Kidney (tissue), 14 donors: ENCODE measurements around the gene KCNN1. TPM values are rescaled to one million over a fixed set of nuclear protein-coding genes. Genes with fewer than 3 reads are reported as not detected.

Experiments
- DNase-seq, 5 donors: peaks; one replicate each; pipeline ENCODE4 v3.0.0-alpha.2; 2013 to 2020
- FAIRE-seq: peaks from 2 replicates; lab custom pipeline; 2012; peaks lifted over from hg19 to GRCh38; lab: Jason Lieb, UNC
- H3K27ac ChIP-seq, 2 donors: one replicate each; pipeline ENCODE4 v1.7.0; 2013; ENCODE audit warnings: low read depth in 2 of 2, low read length in 2 of 2, inconsistent platforms in 1 of 2
- H3K27me3 ChIP-seq: one replicate; pipeline ENCODE4 v1.7.1; 2013; ENCODE audit warnings: low read length, inconsistent platforms; ENCODE audit not compliant: control insufficient read depth, insufficient read depth
- H3K36me3 ChIP-seq, 3 donors: one replicate each; pipeline versions ENCODE4 v1.7.0 to v1.7.1; 2013; ENCODE audit warnings: low read length in 3 of 3, control low read depth in 1 of 3, inconsistent platforms in 1 of 3; ENCODE audit not compliant: insufficient read depth in 3 of 3, control insufficient read depth in 2 of 3
- H3K4me1 ChIP-seq, 3 donors: one replicate each; pipeline versions ENCODE4 v1.7.0 to v1.7.1; 2013; ENCODE audit warnings: low read length in 3 of 3, inconsistent platforms in 1 of 3, low read depth in 1 of 3; ENCODE audit not compliant: control insufficient read depth in 2 of 3, insufficient read depth in 2 of 3
- H3K4me3 ChIP-seq, 3 donors: one replicate each; pipeline versions ENCODE4 v1.7.0 to v1.8.1; 2013; ENCODE audit warnings: low read length in 3 of 3, control low read depth in 1 of 3, inconsistent platforms in 1 of 3
- H3K9ac ChIP-seq, 3 donors: one replicate each; pipeline versions ENCODE4 v1.7.0 to v1.7.1; 2013; ENCODE audit warnings: low read length in 3 of 3, control low read depth in 1 of 3, inconsistent platforms in 1 of 3
- H3K9me3 ChIP-seq, 3 donors: one replicate each; pipeline versions ENCODE4 v1.7.0 to v1.7.1; 2013; ENCODE audit warnings: low read length in 3 of 3, control low read depth in 1 of 3, inconsistent platforms in 1 of 3; ENCODE audit not compliant: control insufficient read depth in 2 of 3, insufficient read depth in 1 of 3
- CTCF ChIP-seq: IDR thresholded peaks from 3 replicates; pipeline ENCODE4 v1.5.1; 2012; ENCODE audit warnings: mild to moderate bottlenecking, moderate library complexity, borderline replicate concordance; ENCODE audit not compliant: insufficient read depth; ENCODE audit errors: extremely low read depth
- intact Hi-C: fragments of 100-400 bp; cut with DNase I; formaldehyde crosslinking; loops from one replicate; pipeline ENCODE4 v1.11.1; 2022
- polyA plus RNA-seq: library from polyadenylated mRNA; stranded (reverse); fragments of 350-450 nt; fragmentation: Illumina TruSeq; extraction: RNeasy Lipid Tissue Mini Kit (QIAGEN cat#74804); gene quantifications from one replicate; pipeline ENCODE4 v1.2.3, GENCODE V29; 2014; ENCODE audit warnings: low read depth, low replicate concordance; ENCODE audit not compliant: insufficient read depth
- total RNA-seq: library from RNA; stranded (reverse); fragmentation: NEBNext Ultra II Directional; extraction: Animal tissue kit (Norgen Biotek cat#: 25700); gene quantifications from one replicate; pipeline ENCODE4 v1.2.1, GENCODE V29; 2021
- donor health status: control.
- donor health status: control.
- donor health status: control.
- donor health status: control.
- donor health status: control.
- donor health status: DM: yes; HTN: yes; CAD: no.
- donor health status: Normal renal cell carcinoma (clear cell type).

The KCNN1 gene
- total and polyA plus RNA-seq, 2 donors from 2014 or later: 0.19 to 0.37 TPM

- Histone ChIP-seq H3K27me3 (no peaks in the 10 kb centered on the region), H3K4me3 (no peak overlapping the region), H3K9ac (no peak overlapping the region), H3K4me1 (peaks cover 0 to 3% (median 2%) of the 10 kb centered on the region in 3 donors), H3K27ac (no peak overlapping the region), H3K9me3 (no peaks in the 10 kb centered on the region), H3K36me3 (peaks cover 0 to 3% (median 0%) of the 10 kb centered on the region in 3 donors)
- DNase-seq (peak in 1 of 5 donors; percentile 74), FAIRE-seq (no peak)
- intact Hi-C loops: loop anchor here (5.0 kb wide), 1 partner anchor 50 kb away; no protein-coding TSS in a partner anchor
- TF ChIP-seq CTCF: no peak
Measured at GRCh38 chr19:17942181-17942580, 24.7 kb upstream of the KCNN1 start.

- no peaks in the 10 kb centered on the region for H3K27me3 ChIP-seq
- H3K9ac ChIP-seq: no peak overlapping the region
- TF ChIP-seq CTCF: no peak
- intact Hi-C loops: loop anchor here (5.0 kb wide), 1 partner anchor 50 kb away; no protein-coding TSS in a partner anchor
- peak; percentile 69 to 87 (median 73) for DNase-seq
- no peak overlapping the region for H3K27ac ChIP-seq
- peaks cover 0 to 6% (median 5%) of the 10 kb centered on the region in 3 donors for H3K4me1 ChIP-seq
- H3K9me3 ChIP-seq: no peaks in the 10 kb centered on the region
- FAIRE-seq: no peak
- H3K36me3 ChIP-seq: no peaks in the 10 kb centered on the region
- no peak overlapping the region for H3K4me3 ChIP-seq
Measured at GRCh38 chr19:17942582-17943273, 24.2 kb upstream of the KCNN1 start.

GRCh38 chr19:17943274-17944221 is 23.4 kb upstream of the KCNN1 start:
- H3K9ac ChIP-seq: no peak overlapping the region
- no peak overlapping the region for H3K27ac ChIP-seq
- no peaks in the 10 kb centered on the region for H3K9me3 ChIP-seq
- no peaks in the 10 kb centered on the region for H3K36me3 ChIP-seq
- H3K27me3 ChIP-seq: no peaks in the 10 kb centered on the region
- FAIRE-seq (no peak), DNase-seq (peak; percentile 58 to 87 (median 70))
- H3K4me3 ChIP-seq: no peak overlapping the region
- H3K4me1 ChIP-seq: peaks cover 0 to 6% (median 5%) of the 10 kb centered on the region in 3 donors
- intact Hi-C loops: loop anchor here (5.0 kb wide), 1 partner anchor 49 kb away; no protein-coding TSS in a partner anchor
- no peak for TF ChIP-seq CTCF
